OCI-LY7 (cell line): ENCODE data around the gene PRSS33. TPM values are rescaled to one million over a fixed set of nuclear protein-coding genes. Genes with fewer than 3 reads are reported as not detected.

Experiments
- BruUV-seq: library from RNA; stranded (reverse); fragments of 400-500 nt; replicated peaks from 2 replicates; lab custom pipeline; 2021; lab: Mats Ljungman, UMichigan
- CTCF ChIA-PET: fragments of 300-600 bp; sonication (Branson Sonifier 250); formaldehyde crosslinking; loops from one replicate; lab custom pipeline; 2022; ENCODE audit warnings: antibody characterized with exemption; ENCODE audit not compliant: unreplicated experiment; lab: Charles Lee
- POLR2A ChIA-PET: fragments of 300-600 bp; sonication (Branson Sonifier 250); formaldehyde crosslinking; loops from one replicate; lab custom pipeline; 2022; ENCODE audit warnings: antibody characterized with exemption; lab: Charles Lee
- DNase-seq: peaks from one replicate; pipeline ENCODE4 v3.0.0-alpha.2; 2015; ENCODE audit warnings: low spot score
- H2AFZ ChIP-seq: fragments of 200-600 bp; sonication (generic), shearing (Covaris generic); 2 replicates; pipeline ENCODE4 v1.6.1; 2014; ENCODE audit warnings: mild to moderate bottlenecking, antibody characterized with exemption, low read length, moderate library complexity
- H3K27ac ChIP-seq: fragments of 200-600 bp; sonication (generic); 2 replicates; pipeline ENCODE4 v1.5.1; 2014; ENCODE audit warnings: mixed run types, low read depth, mild to moderate bottlenecking, moderate library complexity, low read length, inconsistent platforms; ENCODE audit not compliant: poor library complexity, severe bottlenecking
- H3K36me3 ChIP-seq: fragments of 200-600 bp; sonication (generic); 2 replicates; pipeline ENCODE4 v1.6.1; 2014; ENCODE audit warnings: mild to moderate bottlenecking, antibody characterized with exemption, low read length, moderate library complexity, mixed read lengths; ENCODE audit not compliant: insufficient read depth
- H3K4me1 ChIP-seq: fragments of 200-600 bp; sonication (generic); 2 replicates; pipeline ENCODE4 v1.5.1; 2014; ENCODE audit warnings: mild to moderate bottlenecking, low read length; ENCODE audit not compliant: insufficient read depth, poor library complexity, severe bottlenecking
- H3K4me2 ChIP-seq: fragments of 200-600 bp; sonication (generic); 2 replicates; pipeline ENCODE4 v1.6.1; 2014; ENCODE audit warnings: mild to moderate bottlenecking, low read length
- H3K4me3 ChIP-seq: fragments of 200-600 bp; sonication (generic); 2 replicates; pipeline ENCODE4 v1.5.1; 2014; ENCODE audit warnings: mild to moderate bottlenecking, low read depth, low read length; ENCODE audit not compliant: poor library complexity, severe bottlenecking
- H3K79me2 ChIP-seq: fragments of 200-600 bp; sonication (generic); 2 replicates; pipeline ENCODE4 v1.6.1; 2016; ENCODE audit warnings: low read depth, mild to moderate bottlenecking, low read length, moderate library complexity, mixed read lengths; ENCODE audit not compliant: insufficient read depth
- H3K9me2 ChIP-seq: fragments of 200-600 bp; sonication (generic); 2 replicates; pipeline ENCODE4 v1.6.1; 2016; ENCODE audit warnings: mild to moderate bottlenecking, low read length, mixed read lengths; ENCODE audit not compliant: insufficient read depth
- H3K9me3 ChIP-seq: fragments of 200-600 bp; sonication (generic); 2 replicates; pipeline ENCODE4 v1.6.1; 2014; ENCODE audit warnings: mild to moderate bottlenecking, mixed run types, low read length, mixed read lengths
- H4K20me1 ChIP-seq: fragments of 200-600 bp; sonication (generic); 2 replicates; pipeline ENCODE4 v1.6.1; 2014; ENCODE audit warnings: mild to moderate bottlenecking, antibody characterized with exemption, low read length, moderate library complexity, mixed read lengths; ENCODE audit not compliant: insufficient read depth
- CTCF ChIP-seq: fragments of 200-600 bp; sonication (generic); conservative IDR thresholded peaks from 2 replicates; pipeline ENCODE4 v1.5.1; 2014; ENCODE audit warnings: mild to moderate bottlenecking, antibody characterized with exemption, low read length, moderate library complexity, mixed read lengths
- EZH2phosphoT487 ChIP-seq: fragments of 200-600 bp; sonication (generic); IDR thresholded peaks from 2 replicates; pipeline ENCODE4 v1.6.1; 2018; ENCODE audit warnings: low read depth, borderline replicate concordance, mild to moderate bottlenecking, mixed run types, antibody characterized with exemption, low read length, moderate library complexity, mixed read lengths
- intact Hi-C: fragments of 100-400 bp; cut with micrococcal nuclease; formaldehyde crosslinking; loops from one replicate; pipeline ENCODE4 v1.10.0; 2022; ENCODE audit not compliant: unreplicated experiment
- total RNA-seq, 2 experiments: library from RNA; depleted of rRNA in 1 of 2; stranded (reverse); fragments of >200 nt in 1 of 2; shearing (Covaris generic) in 1 of 2; gene quantifications; 2 replicates each; pipeline ENCODE4 v1.2.3, GENCODE V29; 2014 to 2022

Gene PRSS33
- total RNA-seq, 2 experiments from 2014 or later: not detected

- no peaks in the 10 kb centered on the region for H3K9me2 ChIP-seq
- no peak overlapping the region for H3K27ac ChIP-seq
- no peaks in the 10 kb centered on the region for H3K79me2 ChIP-seq
These were observed 20.8 kb upstream of the PRSS33 start for GRCh38 chr16:2808181-2808580.

GRCh38 chr16:2806286-2806685, 18.9 kb upstream of the PRSS33 start:
- no peak overlapping the region for H2AFZ ChIP-seq
- DNase-seq: no peak
- no peak overlapping the region for H3K4me3 ChIP-seq
- H3K9me3 ChIP-seq: no peaks in the 10 kb centered on the region
- POLR2A ChIA-PET: no interaction called here
- no peaks in the 10 kb centered on the region for H3K36me3 ChIP-seq
- no peak for TF ChIP-seq CTCF
- no peak for TF ChIP-seq EZH2phosphoT487
- CTCF ChIA-PET: no interaction called here
- BruUV-seq: no TSS peak
- intact Hi-C loops: no loop called here
- no peaks in the 10 kb centered on the region for H3K9me2 ChIP-seq
- H3K27ac ChIP-seq: no peak overlapping the region
- H4K20me1 ChIP-seq: no peaks in the 10 kb centered on the region
- H3K4me1 ChIP-seq: no peaks in the 10 kb centered on the region
- no peaks in the 10 kb centered on the region for H3K79me2 ChIP-seq
- no peak overlapping the region for H3K4me2 ChIP-seq

More at GRCh38 chr16:2808181-2808580, 20.8 kb upstream of the PRSS33 start:
- TF ChIP-seq EZH2phosphoT487 (no peak), CTCF (no peak)
- Histone ChIP-seq H3K9me3 (no peaks in the 10 kb centered on the region), H3K4me1 (no peaks in the 10 kb centered on the region), H3K4me2 (no peak overlapping the region), H3K4me3 (no peak overlapping the region), H4K20me1 (no peaks in the 10 kb centered on the region), H3K36me3 (no peaks in the 10 kb centered on the region), H2AFZ (no peak overlapping the region)
- ChIA-PET POLR2A (no interaction called here), CTCF (no interaction called here)
- BruUV-seq: no TSS peak
- intact Hi-C loops: no loop called here
- no peak for DNase-seq

- Histone ChIP-seq H3K9me3 (no peaks in the 10 kb centered on the region), H2AFZ (no peak overlapping the region), H3K4me1 (no peaks in the 10 kb centered on the region), H3K36me3 (no peaks in the 10 kb centered on the region), H4K20me1 (no peaks in the 10 kb centered on the region), H3K27ac (no peak overlapping the region), H3K4me2 (no peak overlapping the region), H3K9me2 (no peaks in the 10 kb centered on the region), H3K4me3 (no peak overlapping the region), H3K79me2 (no peaks in the 10 kb centered on the region)
- intact Hi-C loops: no loop called here
- TF ChIP-seq EZH2phosphoT487 (no peak), CTCF (no peak)
- DNase-seq: no peak
- ChIA-PET CTCF (no interaction called here), POLR2A (no interaction called here)
- no TSS peak for BruUV-seq
These were observed 17.4 kb upstream of the PRSS33 start for GRCh38 chr16:2804728-2805127.
